GM18870 (cell line): ENCODE data around the gene EIF1.
A peak's percentile ranks its signal among the peaks of the same experiment; 100 is the strongest.
"Not testable (repeated sequence)": the region's sequence is repeated elsewhere in the genome, so short reads cannot be mapped to it uniquely, and the experiment has no call there.

ENCODE experiments used
- ATAC-seq: cut with Tn5 transposase; IDR thresholded peaks from one replicate; pipeline ENCODE4 v1.9.1; 2021; ENCODE audit warnings: moderate library complexity; ENCODE audit not compliant: unreplicated experiment

EIF1 gene

DNA sequence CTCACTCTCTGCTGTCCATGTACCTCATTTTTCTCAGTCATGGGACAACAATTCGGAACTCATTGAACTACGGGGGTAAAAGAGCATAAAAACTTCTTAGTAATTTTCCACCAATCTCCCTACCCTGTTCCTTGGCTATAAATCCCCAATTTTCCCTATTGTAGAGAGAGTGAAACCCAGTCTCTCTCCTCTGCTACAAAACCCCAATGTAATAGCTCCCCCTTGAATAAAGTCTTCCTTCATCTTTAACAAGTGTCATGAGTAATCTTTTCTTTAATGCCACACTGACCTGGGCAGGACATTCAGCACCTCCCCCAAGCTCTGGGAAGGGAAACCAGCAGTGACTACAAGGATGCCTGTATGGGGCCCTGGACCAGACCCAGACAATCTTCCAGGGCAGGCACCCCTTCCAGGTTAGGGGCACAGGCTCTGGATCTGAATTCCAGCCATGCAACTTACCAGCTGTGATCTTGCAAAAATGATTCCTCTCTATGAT, 10.2 kb upstream of the EIF1 start:
- peak; percentile 15 for ATAC-seq

DNA sequence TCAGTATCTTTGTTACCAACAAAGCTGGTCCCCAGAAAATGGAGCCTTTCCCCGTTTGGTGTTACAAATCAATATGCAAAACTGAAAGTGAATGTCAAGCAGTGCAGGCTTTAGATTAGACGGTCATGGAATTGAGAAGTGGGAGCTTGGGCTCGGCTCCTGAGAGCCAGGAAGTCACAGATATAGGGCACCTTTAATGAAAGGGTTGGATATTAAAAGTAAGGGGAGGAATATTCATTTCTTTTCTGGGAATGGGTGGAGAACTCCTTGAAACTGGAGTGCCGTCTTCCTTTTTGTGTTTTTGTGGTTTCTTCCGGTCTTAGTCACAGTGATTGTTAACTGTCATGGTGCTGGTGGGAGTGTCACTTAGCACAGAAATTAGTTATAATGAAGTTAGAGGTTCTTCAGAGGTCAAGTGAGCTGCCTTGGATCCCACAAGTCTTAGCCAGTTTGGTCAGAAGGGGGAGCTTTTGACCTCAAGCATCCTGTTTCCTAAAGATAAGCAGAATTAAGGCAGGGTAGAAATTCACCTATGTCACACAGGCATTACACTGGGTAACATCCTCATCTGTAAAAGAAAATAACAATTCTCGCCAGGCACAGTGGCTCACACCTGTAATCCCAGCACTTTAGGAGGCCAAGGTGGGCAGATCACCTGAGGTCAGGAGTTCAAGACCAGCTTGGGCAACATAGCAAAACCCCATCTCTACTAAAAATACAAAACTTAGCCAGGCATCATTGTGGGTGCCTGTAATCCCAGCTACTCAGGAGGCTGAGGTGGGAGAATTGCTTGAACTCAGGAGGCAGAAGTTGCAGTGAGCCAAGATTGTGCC, 9.6 kb upstream of the EIF1 start:
- peak; percentile 55 for ATAC-seq

GRCh38 chr17:41679740-41680425, 8.8 kb upstream of the EIF1 start:
- ATAC-seq, result no peak

DNA sequence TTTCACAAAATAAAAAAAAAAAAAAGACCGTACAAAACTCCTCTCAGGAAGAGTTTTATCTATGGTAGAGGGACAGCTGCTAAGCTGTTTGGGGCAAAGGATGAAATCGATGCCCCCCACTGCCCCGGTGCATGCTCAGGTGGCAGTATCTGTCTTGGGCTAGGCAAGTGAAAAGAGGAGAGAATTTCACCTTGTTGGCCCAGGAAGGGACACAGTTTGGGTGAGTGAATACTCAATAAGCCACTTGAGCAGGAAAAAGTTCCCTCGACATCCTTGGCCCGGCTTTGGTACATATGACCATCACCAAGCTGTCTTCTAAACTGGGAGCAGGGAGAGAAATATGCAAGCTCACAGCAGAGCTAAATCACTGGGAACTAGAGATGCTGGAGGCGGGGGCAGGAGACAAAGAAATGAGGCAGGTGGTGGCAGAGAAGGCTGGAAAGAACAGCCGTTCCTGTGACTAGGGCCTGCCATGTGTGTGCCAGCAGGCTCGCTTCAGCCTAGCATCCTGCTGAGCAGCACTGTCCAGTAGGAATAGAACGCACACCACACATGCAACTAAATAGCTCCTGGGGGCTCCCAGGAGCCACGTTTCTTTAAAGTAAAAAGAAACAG, 8.2 kb upstream of the EIF1 start:
- no peak for ATAC-seq

GRCh38 chr17:41681776-41682175, 6.9 kb upstream of the EIF1 start:
- ATAC-seq, result no peak

GRCh38 chr17:41682631-41683030, 6.1 kb upstream of the EIF1 start:
- no peak for ATAC-seq

DNA sequence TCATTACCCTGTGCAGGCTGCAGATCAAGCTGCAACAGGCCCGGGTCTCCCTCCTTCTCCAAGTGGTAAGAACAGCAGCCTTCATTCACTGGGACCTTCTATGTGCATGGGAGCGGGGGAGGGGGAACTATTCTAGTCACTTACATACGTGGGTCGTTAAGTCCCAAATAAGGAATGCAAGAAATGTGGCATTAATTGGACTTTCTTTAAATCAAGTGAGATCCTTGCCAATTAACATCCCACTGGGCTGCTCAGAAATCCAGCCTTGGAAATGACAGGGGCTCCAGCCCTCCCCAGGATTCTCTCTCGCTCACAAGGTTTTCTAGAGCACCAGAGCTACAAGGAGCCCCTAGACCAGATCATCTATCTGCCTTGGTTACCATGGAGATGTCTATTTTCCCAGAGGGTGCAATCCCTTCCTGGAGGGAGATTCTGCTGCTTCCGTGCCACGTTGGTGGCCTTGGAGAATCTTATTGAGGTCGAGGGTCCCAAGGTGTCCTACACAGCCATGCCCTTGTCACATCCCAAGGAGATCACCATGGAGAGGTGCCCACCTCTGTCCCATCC, 5.2 kb upstream of the EIF1 start:
- no peak for ATAC-seq

GRCh38 chr17:41684035-41684434, 4.7 kb upstream of the EIF1 start:
- no peak for ATAC-seq

DNA sequence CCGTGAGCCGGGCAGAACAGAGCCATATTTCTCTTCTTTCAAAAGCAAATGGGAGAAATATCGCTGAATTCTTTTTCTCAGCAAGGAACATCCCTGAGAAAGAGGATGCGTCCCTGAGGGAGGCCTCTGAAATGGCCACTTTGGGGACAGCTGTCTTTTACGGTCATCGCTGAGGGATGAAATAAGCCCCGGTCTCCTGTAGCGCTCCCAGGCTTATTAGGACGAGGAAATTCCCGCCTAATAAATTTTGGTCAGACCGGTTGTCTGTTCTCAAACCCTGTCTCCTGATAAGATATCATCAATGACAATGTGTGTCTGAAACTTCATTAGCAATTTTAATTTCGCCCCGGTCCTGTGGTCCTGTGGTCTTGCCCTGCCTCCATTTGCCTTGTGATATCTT, 2.9 kb upstream of the EIF1 start:
- ATAC-seq, result not testable (repeated sequence)

GRCh38 chr17:41686281-41686680, 2.4 kb upstream of the EIF1 start:
- ATAC-seq, result no peak

DNA sequence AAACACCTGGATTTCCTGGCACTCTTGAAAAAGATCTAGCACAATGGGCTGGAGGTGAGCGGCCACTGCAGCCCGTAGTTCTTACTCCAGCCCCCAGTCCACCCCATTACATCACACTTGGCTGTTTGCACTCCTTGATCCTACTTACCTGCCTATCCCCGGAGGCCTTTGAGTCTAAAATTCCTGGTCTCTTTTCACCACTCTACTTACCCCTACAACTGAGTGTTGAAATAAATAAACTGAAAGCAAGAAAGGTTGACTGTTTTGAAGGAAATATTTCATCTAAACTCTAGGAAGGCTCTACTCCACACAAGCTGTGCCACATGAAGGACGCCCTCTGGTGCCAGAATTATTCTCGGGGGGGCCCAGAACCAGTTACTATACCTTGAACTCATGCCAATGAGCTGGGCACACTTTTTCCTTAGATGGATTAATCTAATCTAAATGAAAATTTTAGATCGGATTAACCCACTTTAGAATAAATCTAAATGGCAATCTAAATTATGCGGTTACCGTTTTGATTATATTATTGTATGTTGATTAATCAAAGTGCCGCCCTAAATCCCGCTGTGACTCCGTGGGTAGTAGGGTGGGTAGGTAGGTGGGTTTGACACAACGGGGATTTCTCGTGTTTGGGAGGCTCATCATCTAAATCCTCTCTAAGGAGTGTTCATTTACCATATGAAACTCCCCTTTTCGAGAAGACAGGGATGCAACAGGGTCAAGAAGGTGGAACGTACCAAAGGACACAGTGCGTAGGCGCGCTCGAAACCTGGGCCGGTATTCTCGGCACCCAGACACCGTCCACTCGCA, 651 bp upstream of the EIF1 start:
- peak; percentile 23 for ATAC-seq

DNA sequence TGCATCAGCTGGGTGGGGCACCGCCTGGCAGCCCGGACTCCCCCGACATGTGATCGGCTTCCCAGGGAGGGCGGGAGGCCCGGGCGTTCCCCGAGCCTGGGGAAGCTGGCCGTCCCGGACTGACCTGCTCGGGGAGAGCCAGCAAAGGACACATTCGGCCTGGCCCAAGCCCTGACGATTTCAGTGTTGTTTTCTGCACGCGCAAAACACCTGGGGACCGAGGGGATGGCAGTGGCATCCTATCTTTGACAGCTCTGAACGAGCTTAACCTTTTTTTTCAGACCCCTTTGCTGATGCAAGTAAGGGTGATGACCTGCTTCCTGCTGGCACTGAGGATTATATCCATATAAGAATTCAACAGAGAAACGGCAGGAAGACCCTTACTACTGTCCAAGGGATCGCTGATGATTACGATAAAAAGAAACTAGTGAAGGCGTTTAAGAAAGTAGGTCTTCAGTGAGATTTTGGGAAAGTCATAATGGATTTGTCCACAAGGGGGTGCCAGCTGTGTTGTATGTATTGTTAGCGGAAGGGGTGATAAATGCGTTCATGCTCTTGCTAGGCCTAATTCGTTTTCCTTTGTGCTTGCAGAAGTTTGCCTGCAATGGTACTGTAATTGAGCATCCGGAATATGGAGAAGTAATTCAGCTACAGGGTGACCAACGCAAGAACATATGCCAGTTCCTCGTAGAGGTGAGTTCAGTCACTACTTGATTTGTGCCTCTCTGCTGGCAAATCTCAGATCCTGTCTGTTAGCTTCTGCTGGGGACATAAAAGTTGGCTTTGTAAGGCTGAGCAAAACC, 1.0 kb downstream of the EIF1 start:
- no peak for ATAC-seq

GRCh38 chr17:41690497-41690896, 1.8 kb downstream of the EIF1 start:
- no peak for ATAC-seq

DNA sequence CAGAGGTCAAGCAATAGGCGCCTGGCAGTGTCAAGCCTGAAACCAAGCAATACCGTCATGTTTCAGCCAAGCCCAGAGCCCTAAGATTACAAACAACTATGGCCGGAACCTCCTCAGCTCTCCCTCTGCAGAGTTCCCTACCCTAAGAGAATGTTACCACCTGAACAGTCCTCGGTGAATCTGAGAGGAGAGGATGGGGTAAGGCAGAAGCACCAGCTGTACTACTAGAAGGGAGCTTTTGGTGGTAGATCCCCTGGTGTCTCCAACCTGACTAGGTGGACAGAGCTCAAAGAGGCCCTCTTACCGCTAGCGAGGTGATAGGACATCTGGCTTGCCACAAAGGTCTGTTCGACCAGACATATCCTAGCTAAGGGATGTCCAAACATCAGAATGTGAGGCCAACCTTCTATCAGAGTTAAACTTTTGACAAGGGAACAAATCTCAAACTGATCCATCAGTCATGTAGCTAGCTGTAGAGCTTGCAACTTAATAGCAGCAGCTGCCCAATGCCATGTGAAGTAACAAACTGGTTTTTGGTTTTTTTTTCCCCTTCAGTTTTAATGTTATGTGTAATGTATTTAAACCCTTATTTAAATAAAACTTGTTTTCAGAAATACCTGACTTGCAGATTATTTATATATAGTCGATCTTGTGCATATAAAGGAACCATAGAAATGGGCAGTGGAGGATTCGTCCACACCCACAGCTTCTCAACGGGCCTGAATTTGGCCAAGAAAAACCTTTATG, 2.5 kb downstream of the EIF1 start:
- ATAC-seq, result no peak

DNA sequence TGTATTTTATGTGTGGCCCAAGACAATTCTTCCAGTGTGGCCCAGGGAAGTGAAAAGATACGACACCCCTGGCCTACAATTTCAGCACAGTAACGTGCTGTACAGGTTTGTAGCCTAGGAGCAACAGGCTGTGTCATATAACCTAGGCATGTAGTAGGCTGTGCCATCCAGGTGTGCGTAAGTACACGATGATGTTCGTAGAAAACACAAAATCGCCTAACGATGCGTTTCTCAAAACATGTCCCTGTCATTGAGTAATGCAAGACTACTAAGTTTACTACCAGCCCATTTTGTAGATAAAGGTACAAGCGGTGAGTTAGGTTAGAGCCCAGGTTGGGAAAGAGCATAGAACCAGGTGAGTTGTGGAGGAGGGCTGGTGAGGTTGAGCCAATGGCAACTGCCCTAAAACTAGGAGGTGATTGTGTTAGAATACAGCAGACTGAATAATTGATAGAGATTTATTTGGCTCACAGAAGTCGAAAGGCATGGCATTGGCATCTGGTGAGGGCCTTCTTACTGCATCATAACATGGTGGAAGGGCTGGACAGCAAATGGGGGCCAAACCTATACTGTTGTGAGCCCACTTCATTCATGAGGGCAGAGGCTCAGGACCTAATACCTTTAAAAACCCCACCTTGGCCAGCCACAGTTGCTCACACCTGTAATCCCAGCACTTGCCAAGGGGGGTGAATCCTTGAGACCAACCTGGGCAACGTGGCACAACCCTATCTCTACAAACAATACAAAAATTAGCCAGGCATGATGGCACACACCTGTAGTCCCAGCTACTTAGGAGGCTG, 4.2 kb downstream of the EIF1 start:
- ATAC-seq, result no peak

DNA sequence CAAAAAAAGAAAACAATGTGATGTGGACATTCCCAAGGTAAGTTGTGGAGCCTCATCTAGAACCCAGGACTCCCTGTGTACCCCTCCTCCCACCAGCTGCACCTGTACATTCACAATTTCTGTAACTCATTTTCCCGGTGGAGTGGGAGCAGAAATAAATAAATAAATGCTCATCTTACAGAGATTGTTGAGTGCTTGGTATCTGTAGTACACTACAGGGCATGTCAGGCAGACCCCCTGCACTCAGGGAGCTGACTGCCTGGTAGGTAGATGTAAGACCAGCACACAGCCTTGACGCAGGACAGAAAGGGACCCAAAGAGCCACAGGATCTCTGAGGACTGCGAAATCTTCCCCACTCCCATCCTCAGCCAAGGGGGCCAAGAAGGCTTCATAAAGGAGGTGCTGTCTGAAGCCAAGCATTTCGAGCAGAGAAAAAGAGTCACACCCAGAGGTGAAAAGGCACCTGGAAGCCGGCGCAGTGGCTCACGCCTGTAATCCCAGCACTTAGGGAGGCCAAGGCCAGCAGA, 6.5 kb downstream of the EIF1 start:
- ATAC-seq, result no peak

DNA sequence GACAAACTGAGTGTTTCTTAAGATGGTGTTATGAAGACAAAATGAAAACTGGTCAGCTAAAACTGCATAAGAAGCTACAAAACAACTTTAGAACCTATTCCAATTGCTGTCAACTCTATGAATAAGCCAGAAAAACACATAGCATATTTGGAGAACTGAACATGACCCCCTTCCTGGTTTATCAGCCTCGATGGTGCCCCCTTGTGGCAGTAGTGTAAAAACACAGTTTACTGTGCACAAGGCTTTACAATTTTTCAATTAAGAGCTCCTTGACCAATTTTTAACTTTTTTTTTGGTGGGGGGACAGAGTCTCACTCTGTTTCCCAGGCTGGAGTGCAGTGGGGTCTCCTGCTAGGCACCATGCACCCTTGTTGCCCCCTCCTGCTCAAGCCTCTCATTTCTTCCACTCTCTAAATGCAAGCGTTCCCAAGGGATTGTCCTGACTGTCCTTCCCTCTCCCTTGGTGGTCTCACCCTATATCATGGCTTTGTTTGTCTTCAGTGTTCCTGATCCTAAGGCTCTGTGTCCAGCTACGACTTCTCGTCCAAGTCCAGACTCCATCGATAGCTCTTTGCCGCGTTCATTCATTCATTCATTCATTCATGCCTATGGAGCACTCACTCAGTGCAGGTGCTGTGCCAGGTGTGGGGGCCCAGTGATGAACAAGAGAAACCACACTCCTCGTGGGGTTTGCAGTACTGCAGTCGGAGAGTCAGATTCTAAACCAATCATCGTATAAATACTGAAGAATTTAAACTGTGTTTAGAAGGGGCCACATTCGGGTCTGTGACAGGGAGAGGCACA, 7.5 kb downstream of the EIF1 start:
- ATAC-seq, result no peak
